Glomerular endothelial cell (primary cell): ENCODE measurements around the gene WWC1. TPM values are rescaled to one million over a fixed set of nuclear protein-coding genes. Genes with fewer than 3 reads are reported as not detected.

Experiments
- DNase-seq: peaks from one replicate; pipeline ENCODE4 v3.0.0-alpha.2; 2011; ENCODE audit warnings: low read depth, low spot score; ENCODE audit errors: extremely low read depth
- total RNA-seq: library from RNA; depleted of rRNA; stranded (reverse); fragments of >200 nt; gene quantifications from 2 replicates; pipeline ENCODE4 v1.2.3, GENCODE V29; 2015

Gene WWC1
- total RNA-seq, 1 donor from 2014 or later: 2.9 TPM

DNA sequence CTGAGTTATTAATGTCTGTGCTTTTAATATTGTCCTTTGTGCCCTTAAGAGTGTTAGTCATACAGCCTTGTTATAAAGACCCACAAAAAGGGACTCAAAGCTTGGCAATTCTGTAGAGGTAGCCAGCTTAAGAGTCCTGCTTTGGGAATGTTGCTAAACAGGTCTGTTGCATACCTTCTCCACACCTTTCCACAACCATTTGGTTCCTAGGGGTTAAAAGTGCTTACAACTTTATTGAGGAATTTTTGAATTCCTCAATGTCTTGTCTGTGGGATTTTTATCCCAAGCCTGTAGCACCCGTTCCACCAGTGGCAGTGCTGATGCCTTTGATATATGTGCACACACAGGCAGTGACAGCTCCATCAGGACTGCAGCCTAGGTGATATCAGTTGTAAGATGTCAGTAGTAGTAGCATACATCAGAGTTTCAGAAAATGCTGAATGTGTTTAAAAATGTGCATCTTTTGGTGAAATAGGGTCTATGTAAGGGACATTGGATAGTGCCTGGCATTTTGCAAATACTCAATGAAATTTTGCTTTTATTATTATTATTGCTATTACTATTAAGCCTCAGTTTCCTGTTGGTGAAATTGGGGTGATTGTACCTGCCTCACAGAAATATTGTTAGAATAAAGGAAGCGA lies 68.5 kb downstream of the WWC1 start:
- no peak for DNase-seq

GRCh38 chr5:168360521-168361285 lies 69.3 kb downstream of the WWC1 start:
- no peak for DNase-seq

GRCh38 chr5:168362097-168362885 lies 70.8 kb downstream of the WWC1 start:
- no peak for DNase-seq

GRCh38 chr5:168364151-168364661 lies 72.8 kb downstream of the WWC1 start:
- no peak for DNase-seq

- no peak for DNase-seq
Measured at GRCh38 chr5:168364750-168365550, 73.5 kb downstream of the WWC1 start.

DNA sequence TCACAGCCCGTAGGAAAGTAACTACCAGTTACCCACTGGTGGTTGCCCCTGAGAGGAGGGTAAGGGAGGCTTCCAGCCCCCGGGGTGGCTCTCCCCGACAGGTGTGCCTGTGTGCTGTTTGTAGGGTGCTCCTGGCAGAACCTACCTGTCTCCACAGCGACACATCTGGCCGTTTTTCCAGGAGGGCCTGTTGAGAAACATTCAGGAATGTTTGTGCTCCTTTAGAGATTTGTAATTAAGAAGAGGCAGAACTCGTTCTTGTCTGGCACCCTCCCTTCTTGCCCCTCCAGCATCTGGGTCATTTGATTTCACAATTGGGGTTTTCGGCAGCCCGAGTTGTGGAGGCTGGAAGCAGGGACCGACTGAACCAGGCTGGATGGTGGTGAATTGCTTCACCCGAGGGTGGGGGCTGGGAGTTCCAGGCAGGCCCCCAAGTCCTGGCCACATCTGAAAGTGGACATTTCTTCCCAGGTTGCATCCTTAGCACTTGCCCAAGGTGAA lies 74.2 kb downstream of the WWC1 start:
- no peak for DNase-seq

- no peak for DNase-seq
Measured at GRCh38 chr5:168366116-168366515, 74.7 kb downstream of the WWC1 start.

DNA sequence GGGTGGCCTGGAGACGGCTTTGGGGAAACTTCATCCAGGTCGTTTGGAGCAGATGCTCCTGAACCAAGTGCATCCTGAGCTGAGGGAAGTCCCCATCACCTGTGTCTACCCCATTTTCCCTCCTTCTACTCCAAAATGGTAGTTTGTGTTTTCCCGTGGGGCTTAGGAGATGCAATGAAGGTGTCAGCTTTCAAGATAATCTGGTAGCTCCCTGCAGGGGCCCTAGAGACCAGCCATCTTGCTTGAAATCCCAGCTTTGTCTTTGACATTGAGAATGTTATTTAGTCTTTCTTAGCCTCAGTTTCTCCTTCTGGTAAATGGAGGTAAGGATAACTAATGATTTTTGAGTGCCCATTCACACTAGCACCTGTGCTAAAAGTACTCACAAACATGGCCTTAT lies 77.4 kb downstream of the WWC1 start:
- DNase-seq: no peak

DNA sequence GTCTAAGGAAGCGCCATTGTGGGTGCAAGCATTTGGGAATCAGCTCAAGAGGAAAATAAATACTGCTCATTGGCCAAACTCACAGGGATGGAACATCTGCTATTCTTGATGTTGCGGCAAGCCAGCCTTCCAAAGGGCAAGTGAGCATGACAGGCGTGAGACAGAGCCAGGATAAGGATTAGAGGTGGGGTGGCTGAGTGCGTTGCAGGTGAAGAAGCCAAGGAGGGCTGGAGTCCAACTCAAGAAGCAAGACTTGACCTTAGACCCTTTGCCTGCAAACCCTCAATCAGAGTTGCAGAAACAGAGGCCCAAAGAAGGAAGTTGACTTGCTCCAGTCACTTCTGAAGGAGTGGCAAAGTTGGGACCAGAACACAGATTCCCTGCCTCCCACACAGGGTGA lies 79.4 kb downstream of the WWC1 start:
- no peak for DNase-seq

DNA sequence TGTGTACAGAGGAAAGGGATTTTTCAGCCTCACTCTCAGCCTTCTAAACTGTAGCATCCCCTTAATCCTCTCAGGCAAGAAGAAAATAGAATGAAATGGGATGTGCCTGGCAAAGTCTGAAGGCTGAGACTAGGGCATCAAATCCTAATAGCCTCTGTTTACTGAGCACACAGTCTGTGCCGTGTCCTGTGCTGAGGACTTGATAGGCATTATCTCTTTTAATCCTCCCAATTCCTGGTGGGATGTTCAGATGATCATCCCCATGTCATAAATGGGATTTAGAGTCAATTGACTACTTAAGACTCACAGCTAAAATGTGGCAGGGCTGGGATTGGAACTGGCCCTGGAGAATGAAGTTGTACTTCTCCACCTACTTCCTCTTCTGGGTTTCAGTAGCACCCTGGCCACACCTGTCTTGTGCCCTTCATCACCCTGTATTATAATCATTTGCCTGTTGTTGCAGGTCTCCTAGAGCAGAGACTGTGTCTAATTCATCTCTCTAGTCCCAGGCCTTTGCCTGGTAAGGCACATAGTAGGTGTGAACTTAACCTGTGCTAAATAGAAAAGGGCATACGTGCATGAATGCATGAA lies 81.0 kb downstream of the WWC1 start:
- DNase-seq: no peak

GRCh38 chr5:168374532-168374931 lies 83.1 kb downstream of the WWC1 start:
- no peak for DNase-seq

DNA sequence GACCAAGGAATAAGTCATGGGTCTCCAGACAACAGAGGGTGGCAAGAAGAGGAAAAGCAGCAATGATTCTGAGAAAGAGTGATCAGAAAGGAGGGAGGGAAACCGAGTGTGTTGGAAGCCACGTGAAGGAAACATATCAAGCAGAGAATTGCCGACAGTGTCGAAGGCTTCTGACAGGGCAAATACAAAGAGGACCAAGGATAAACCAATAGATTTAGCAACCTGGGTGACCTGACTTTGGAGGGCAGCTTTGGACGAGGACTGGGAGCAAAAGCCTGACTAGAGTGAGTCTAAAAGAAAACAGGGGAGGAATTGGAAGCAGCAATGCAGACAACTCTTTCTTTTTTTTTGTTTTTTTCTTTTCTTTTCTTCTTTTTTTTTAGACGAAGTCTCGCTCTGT lies 83.8 kb downstream of the WWC1 start:
- no peak for DNase-seq

- no peak for DNase-seq
Measured at GRCh38 chr5:168377525-168377924, 86.1 kb downstream of the WWC1 start.

- DNase-seq: no peak
Measured at GRCh38 chr5:168378741-168379140, 87.3 kb downstream of the WWC1 start.

- DNase-seq: no peak
Measured at GRCh38 chr5:168382421-168382820, 91.0 kb downstream of the WWC1 start.

- no peak for DNase-seq
Measured at GRCh38 chr5:168390491-168390890, 99.0 kb downstream of the WWC1 start.

DNA sequence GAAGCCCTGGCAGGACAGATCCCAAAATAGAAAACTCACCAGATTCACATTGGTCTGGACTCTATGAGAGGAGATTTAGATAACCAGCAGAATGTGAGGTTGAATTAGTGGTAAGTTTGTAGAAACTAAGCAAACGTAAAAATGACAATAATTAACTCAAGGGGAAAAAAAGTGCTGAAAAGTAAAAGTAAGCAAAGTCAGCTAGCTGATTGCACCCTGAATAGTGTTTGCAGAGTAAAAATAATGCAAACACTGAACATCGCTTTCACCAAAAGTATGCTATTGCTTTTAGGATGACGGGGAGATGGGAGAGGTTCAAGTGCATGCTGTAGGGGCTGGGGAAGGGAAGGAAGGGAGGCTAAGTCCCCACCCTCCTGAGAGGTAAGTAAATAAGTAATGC lies 102.3 kb downstream of the WWC1 start:
- no peak for DNase-seq

DNA sequence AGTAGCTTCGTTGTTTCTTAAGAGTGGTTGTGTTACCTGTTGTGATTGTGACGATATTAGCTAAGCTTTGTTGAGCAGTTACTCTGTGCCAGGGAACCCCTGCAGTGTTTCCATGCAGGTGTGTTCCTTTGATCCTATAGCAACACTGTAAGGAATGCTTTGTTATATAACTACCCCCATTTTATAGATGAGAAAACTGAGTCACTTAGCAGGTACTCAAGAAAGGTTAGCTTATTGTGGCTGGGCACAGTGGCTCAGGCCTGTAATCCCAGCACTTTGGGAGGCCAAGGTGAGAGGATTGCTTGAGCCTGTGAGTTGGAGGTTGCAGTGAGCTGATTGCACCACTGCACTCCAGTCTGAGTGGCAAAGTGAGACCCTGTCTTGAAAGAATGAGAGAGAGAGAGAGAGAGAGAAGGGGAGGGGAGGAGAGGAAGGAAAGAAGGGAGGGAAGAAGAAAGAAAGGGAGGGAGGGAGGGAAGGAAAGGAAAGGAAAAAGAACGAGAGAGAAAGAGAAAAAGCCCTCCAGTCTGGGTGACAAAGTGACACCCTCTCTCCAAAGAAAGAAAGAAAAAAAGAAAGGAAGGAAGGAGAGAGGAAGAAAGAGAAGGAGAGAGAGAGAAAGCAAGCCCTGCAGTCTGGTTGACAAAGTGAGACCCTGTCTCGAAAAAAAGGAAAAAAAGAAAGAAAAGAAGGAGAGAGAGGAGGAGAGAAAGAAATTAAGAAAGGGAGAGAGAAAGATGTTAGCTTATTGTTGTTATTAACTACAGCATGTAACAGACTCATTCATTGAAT lies 109.2 kb downstream of the WWC1 start:
- no peak for DNase-seq

DNA sequence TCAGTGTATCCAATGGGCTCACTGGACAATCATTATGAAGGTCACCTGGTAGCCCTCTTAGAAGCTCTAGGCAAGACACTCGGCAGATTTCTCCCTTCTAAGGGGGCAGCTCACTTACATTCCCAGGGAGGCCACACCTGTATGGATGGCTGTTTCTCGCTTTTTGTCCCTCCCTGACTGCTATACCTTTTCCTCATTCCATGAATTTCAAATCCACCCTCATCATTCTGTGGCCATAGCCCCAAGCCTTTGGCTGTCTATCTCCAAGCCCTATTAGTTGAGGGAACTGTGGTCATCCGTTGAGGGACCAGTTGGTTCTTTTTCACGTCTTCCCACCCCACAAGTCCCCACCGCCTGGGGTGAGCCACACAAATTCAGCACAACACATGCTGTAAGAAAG lies 109.8 kb downstream of the WWC1 start:
- DNase-seq: no peak
